Sigmoid colon (tissue), 4 donors: ENCODE results near the gene USP9X.

Experiments
- EP300 ChIP-seq, 4 donors: sonication (generic); formaldehyde crosslinking; IDR thresholded peaks; one replicate each; pipeline ENCODE4 v1.6.1; 2017; ENCODE audit warnings: antibody characterized with exemption in 4 of 4
- POLR2A ChIP-seq, 2 donors: fragments of 450-650 bp; IDR thresholded peaks; one replicate each; pipeline ENCODE4 v1.6.1; 2016; ENCODE audit warnings: antibody characterized with exemption in 2 of 2, mild to moderate bottlenecking in 2 of 2, moderate library complexity in 2 of 2
- POLR2AphosphoS5 ChIP-seq, 4 donors: sonication (generic); formaldehyde crosslinking; IDR thresholded peaks; one replicate each; pipeline ENCODE4 v1.6.1; 2017; ENCODE audit warnings: antibody characterized with exemption in 4 of 4
- TF ChIP-seq, protein P1 (sequence below), 4 experiments: fragments of 450-650 bp in 3 of 4; fragments of 200-600 bp in 1 of 4; IDR thresholded peaks; one replicate each; pipeline ENCODE4 v1.5.1; 2016 to 2019; ENCODE audit warnings: antibody characterized with exemption in 4 of 4, mild to moderate bottlenecking in 3 of 4, moderate library complexity in 2 of 4

DNA sequence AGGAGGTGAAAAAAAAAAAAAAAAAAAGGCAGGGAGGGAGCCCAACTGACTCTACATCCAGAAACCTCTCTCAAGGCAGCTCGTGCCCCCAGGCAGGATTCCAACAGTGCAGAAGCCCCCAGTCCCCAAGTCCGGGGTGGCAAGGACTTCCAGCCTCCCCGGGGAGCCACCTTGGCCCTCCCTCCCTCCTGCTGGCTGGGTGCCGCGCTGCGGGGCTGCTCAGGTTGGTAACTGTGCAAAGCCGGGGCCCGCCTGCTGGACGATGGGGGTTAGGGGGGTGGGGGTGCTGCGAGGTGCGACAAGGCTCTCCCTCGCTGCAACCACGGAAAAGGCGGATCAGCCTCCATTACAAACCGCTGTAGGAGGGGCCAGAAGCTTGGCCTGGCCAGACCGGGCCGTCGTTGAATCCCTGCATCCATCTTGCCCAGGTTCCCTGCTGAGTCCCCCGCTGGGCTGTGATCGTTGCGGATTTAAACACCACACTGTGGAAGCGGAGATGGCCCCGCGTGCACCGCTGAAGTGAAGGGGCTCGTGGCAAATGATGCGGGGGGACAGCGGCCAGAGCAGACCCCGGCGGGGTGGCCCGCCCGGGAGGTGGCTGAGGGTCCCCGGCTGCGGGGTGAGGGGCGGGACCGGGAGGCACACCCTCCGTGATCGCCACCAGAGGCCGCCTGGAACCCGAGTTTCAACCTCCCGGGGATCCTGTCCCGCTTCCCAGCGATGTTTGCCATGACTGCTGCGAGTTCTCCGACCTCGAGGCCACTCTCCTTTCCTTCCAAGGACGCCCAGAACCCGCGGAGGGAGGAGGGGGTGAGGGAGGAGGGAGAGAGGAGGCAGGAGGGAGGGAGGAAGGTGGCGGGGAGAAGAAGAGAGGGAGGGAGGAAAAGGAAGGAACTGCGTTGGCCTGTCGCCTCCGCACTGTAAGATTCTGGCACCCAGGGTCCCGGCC lies 190.7 kb downstream of the USP9X start:
- TF ChIP-seq, protein P1, sequence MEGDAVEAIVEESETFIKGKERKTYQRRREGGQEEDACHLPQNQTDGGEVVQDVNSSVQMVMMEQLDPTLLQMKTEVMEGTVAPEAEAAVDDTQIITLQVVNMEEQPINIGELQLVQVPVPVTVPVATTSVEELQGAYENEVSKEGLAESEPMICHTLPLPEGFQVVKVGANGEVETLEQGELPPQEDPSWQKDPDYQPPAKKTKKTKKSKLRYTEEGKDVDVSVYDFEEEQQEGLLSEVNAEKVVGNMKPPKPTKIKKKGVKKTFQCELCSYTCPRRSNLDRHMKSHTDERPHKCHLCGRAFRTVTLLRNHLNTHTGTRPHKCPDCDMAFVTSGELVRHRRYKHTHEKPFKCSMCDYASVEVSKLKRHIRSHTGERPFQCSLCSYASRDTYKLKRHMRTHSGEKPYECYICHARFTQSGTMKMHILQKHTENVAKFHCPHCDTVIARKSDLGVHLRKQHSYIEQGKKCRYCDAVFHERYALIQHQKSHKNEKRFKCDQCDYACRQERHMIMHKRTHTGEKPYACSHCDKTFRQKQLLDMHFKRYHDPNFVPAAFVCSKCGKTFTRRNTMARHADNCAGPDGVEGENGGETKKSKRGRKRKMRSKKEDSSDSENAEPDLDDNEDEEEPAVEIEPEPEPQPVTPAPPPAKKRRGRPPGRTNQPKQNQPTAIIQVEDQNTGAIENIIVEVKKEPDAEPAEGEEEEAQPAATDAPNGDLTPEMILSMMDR (IDR thresholded peaks at IDR 0.05): peak in 2 of 4 experiments; percentile 23 to 30
- TF ChIP-seq POLR2AphosphoS5 (IDR thresholded peaks at IDR 0.05) (no peak), EP300 (IDR thresholded peaks at IDR 0.05) (no peak), POLR2A (IDR thresholded peaks at IDR 0.05) (no peak)
